ENCODE measurements around the gene PKD2. TPM values are rescaled to one million over a fixed set of nuclear protein-coding genes. Genes with fewer than 3 reads are reported as not detected.
"Not testable (repeated sequence)": the region's sequence is repeated elsewhere in the genome, so short reads cannot be mapped to it uniquely, and the experiment has no call there.

PKD2 gene
- total RNA-seq, 1 donor: 106 TPM

GRCh38 chr4:87985887-87986200, 21.6 kb upstream of the PKD2 start:
- no peak overlapping the region for H3K4me2 ChIP-seq (ENCODE audit: insufficient read depth, low read length)
- H3K27me3 ChIP-seq (ENCODE audit: insufficient read depth, low read length): no peaks in the 10 kb centered on the region
- H3K27ac ChIP-seq (ENCODE audit: low read depth, low read length): no peak overlapping the region
- no peaks in the 10 kb centered on the region for H3K36me3 ChIP-seq (ENCODE audit: insufficient read depth, low read length)
- no peaks in the 10 kb centered on the region for H3K9me3 ChIP-seq (ENCODE audit: low read depth, low read length)
- no peaks in the 10 kb centered on the region for H4K20me1 ChIP-seq (ENCODE audit: insufficient read depth, low read length)
- H3K79me2 ChIP-seq (ENCODE audit: insufficient read depth, low read length): no peaks in the 10 kb centered on the region
- H3K4me3 ChIP-seq (ENCODE audit: insufficient read depth, low read length): no peak overlapping the region
- no peak for TF ChIP-seq CTCF (IDR thresholded peaks at IDR 0.05; ENCODE audit: extremely low read depth, low read depth, low read length)
- H3K4me1 ChIP-seq (ENCODE audit: insufficient read depth, low read length): no peaks in the 10 kb centered on the region
- peak overlapping the region; percentile 13 for H2AFZ ChIP-seq (ENCODE audit: low read length)
- no peak for DNase-seq (ENCODE audit: insufficient read length, low spot score, missing footprints)

GRCh38 chr4:87986508-87986907, 20.9 kb upstream of the PKD2 start:
- Histone ChIP-seq H3K27me3 (ENCODE audit: insufficient read depth, low read length) (no peaks in the 10 kb centered on the region), H3K4me1 (ENCODE audit: insufficient read depth, low read length) (no peaks in the 10 kb centered on the region), H3K36me3 (ENCODE audit: insufficient read depth, low read length) (no peaks in the 10 kb centered on the region), H3K79me2 (ENCODE audit: insufficient read depth, low read length) (no peaks in the 10 kb centered on the region), H4K20me1 (ENCODE audit: insufficient read depth, low read length) (no peaks in the 10 kb centered on the region), H3K27ac (ENCODE audit: low read depth, low read length) (no peak overlapping the region), H2AFZ (ENCODE audit: low read length) (no peak overlapping the region), H3K9me3 (ENCODE audit: low read depth, low read length) (no peaks in the 10 kb centered on the region), H3K4me3 (ENCODE audit: insufficient read depth, low read length) (no peak overlapping the region), H3K4me2 (ENCODE audit: insufficient read depth, low read length) (no peak overlapping the region)
- no peak for DNase-seq (ENCODE audit: insufficient read length, low spot score, missing footprints)
- no peak for TF ChIP-seq CTCF (IDR thresholded peaks at IDR 0.05; ENCODE audit: extremely low read depth, low read depth, low read length)

- Histone ChIP-seq H3K36me3 (ENCODE audit: insufficient read depth, low read length) (no peaks in the 10 kb centered on the region), H3K4me1 (ENCODE audit: insufficient read depth, low read length) (no peaks in the 10 kb centered on the region), H3K79me2 (ENCODE audit: insufficient read depth, low read length) (no peaks in the 10 kb centered on the region), H3K4me2 (ENCODE audit: insufficient read depth, low read length) (no peak overlapping the region), H2AFZ (ENCODE audit: low read length) (no peak overlapping the region), H3K27ac (ENCODE audit: low read depth, low read length) (no peak overlapping the region), H3K4me3 (ENCODE audit: insufficient read depth, low read length) (no peak overlapping the region), H4K20me1 (ENCODE audit: insufficient read depth, low read length) (no peaks in the 10 kb centered on the region), H3K27me3 (ENCODE audit: insufficient read depth, low read length) (no peaks in the 10 kb centered on the region), H3K9me3 (ENCODE audit: low read depth, low read length) (no peaks in the 10 kb centered on the region)
- no peak for DNase-seq (ENCODE audit: insufficient read length, low spot score, missing footprints)
- no peak for TF ChIP-seq CTCF (IDR thresholded peaks at IDR 0.05; ENCODE audit: extremely low read depth, low read depth, low read length)
Measured at GRCh38 chr4:87989765-87990164, 17.7 kb upstream of the PKD2 start.

GRCh38 chr4:87995435-87995834, 12.0 kb upstream of the PKD2 start:
- H3K4me3 ChIP-seq (ENCODE audit: insufficient read depth, low read length): no peak overlapping the region
- H3K79me2 ChIP-seq (ENCODE audit: insufficient read depth, low read length): no peaks in the 10 kb centered on the region
- no peaks in the 10 kb centered on the region for H3K27me3 ChIP-seq (ENCODE audit: insufficient read depth, low read length)
- no peak overlapping the region for H3K4me2 ChIP-seq (ENCODE audit: insufficient read depth, low read length)
- no peak overlapping the region for H2AFZ ChIP-seq (ENCODE audit: low read length)
- H3K27ac ChIP-seq (ENCODE audit: low read depth, low read length): no peak overlapping the region
- TF ChIP-seq CTCF (IDR thresholded peaks at IDR 0.05; ENCODE audit: extremely low read depth, low read depth, low read length): no peak
- no peak for DNase-seq (ENCODE audit: insufficient read length, low spot score, missing footprints)
- no peaks in the 10 kb centered on the region for H3K4me1 ChIP-seq (ENCODE audit: insufficient read depth, low read length)
- H3K9me3 ChIP-seq (ENCODE audit: low read depth, low read length): no peaks in the 10 kb centered on the region
- H4K20me1 ChIP-seq (ENCODE audit: insufficient read depth, low read length): no peaks in the 10 kb centered on the region
- H3K36me3 ChIP-seq (ENCODE audit: insufficient read depth, low read length): no peaks in the 10 kb centered on the region

GRCh38 chr4:87999191-87999691, 8.2 kb upstream of the PKD2 start:
- not testable (repeated sequence) for H4K20me1 ChIP-seq (ENCODE audit: insufficient read depth, low read length); H3K36me3 ChIP-seq (ENCODE audit: insufficient read depth, low read length); H3K4me3 ChIP-seq (ENCODE audit: insufficient read depth, low read length); H3K4me2 ChIP-seq (ENCODE audit: insufficient read depth, low read length); H3K4me1 ChIP-seq (ENCODE audit: insufficient read depth, low read length); H3K9me3 ChIP-seq (ENCODE audit: low read depth, low read length); H2AFZ ChIP-seq (ENCODE audit: low read length); DNase-seq (ENCODE audit: insufficient read length, low spot score, missing footprints); H3K27ac ChIP-seq (ENCODE audit: low read depth, low read length); H3K27me3 ChIP-seq (ENCODE audit: insufficient read depth, low read length); H3K79me2 ChIP-seq (ENCODE audit: insufficient read depth, low read length)

Data from osteoblast (primary cell).